Measurements from ENCODE around the gene HES6.

GRCh38 chr2:238288650-238289573 lies 49.1 kb upstream of the HES6 start:
- TF ChIP-seq EZH2phosphoT487 (IDR thresholded peaks at IDR 0.05; ENCODE audit: borderline replicate concordance) (no peak), CTCF (conservative IDR thresholded peaks at IDR 0.05; ENCODE audit: low read length) (peak; percentile 10; the same call in 1 of the 2 replicates)

All from Loucy (cell line).